ENCODE data around the gene CAPN15. TPM values are rescaled to one million over a fixed set of nuclear protein-coding genes. Genes with fewer than 3 reads are reported as not detected.

Gene CAPN15
- polyA plus RNA-seq, 1 of the 3 experiments (the other 2 are of a cell fraction): 22.9 TPM

DNA sequence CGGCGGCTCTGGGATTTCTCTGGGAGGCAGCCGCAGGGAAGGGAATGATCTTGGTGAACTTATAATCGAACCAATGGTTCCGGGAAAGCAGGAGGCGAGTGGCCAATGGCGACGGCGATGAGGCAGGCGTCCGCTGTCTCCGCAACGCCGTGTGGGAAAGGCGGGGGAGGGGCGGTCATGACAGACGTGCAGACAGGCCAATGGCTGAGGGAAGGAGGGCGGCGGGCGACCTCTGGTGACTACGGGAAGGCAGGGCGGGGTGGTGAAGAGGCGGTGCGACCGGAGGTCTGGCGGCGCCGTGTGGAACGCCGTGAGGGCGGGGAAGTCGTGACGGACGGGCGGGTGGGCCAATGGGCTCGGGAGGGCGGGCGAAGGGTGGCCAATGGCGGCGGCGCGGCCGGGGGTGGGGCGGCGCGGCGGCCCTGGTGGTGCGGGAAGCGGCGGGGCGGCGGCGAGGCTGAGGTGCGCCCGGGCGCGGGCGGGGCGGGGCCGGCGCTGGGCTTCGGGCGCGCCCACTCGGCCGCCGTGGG, 62.2 kb downstream of the CAPN15 start, which contains the start of gene RAB40C:
Gene RAB40C (plus strand): TSS at position 409 of the 530 bp plus-strand sequence. CDS start 226 bp downstream, outside the sequence.
- ChIA-PET CTCF (interaction anchor here (0.8 to 1.3 kb wide), 6 partner anchors 10 to 58 kb away, joined by 3 to 7 read pairs (median 3); no protein-coding TSS in a partner anchor), POLR2A (interaction anchor here (1.0 kb wide), 1 partner anchor 47 kb away, joined by 4 read pairs; the partner anchor contains the start of gene METTL26)
- Histone ChIP-seq H3K79me2 (ENCODE audit: insufficient read depth) (peaks cover 67% of the 10 kb centered on the region), H3K27me3 (ENCODE audit: insufficient read depth) (no peaks in the 10 kb centered on the region), H3K9me3 (no peaks in the 10 kb centered on the region), H4K20me1 (ENCODE audit: insufficient read depth) (peaks cover 42% of the 10 kb centered on the region), H2AFZ (ENCODE audit: low read depth) (peak within 1 kb of the TSS; percentile 78; the same call in 1 of the 2 replicates), H3K4me1 (ENCODE audit: control insufficient read depth in 1 of 2, insufficient read depth in 2 of 2, low read depth in 1 of 2, low read length in 1 of 2) (peaks cover 21 to 38% of the 10 kb centered on the region in 2 experiments; a peak in 2 of 4 replicates), H3F3A (replicated peaks; ENCODE audit: insufficient read depth) (peaks cover 20% of the 10 kb centered on the region), H3K9me2 (no peaks in the 10 kb centered on the region), H3K36me3 (replicated peaks in 1 of 2; ENCODE audit: control insufficient read depth in 1 of 2, insufficient read depth in 2 of 2, low read length in 1 of 2) (peaks cover 0 to 3% of the 10 kb centered on the region in 2 experiments), H3K27ac (ENCODE audit: low read depth in 2 of 2, low read length in 1 of 2) (peak within 1 kb of the TSS; percentile 90 to 97), H3K4me3 (ENCODE audit: low read depth in 2 of 2, low read length in 1 of 2) (peak within 1 kb of the TSS; percentile 89 to 90), H3K4me2 (peak within 1 kb of the TSS; percentile 100), H3K9ac (peak within 1 kb of the TSS; percentile 90)
- 2% methylated on average over 20 of the region's 67 CpGs for WGBS (ENCODE audit: low lambda C conversion rate)
- TF ChIP-seq POLR2AphosphoS5 (IDR thresholded peaks at IDR 0.05; ENCODE audit: low read depth, low read length) (0 out of 2 replicates have a peak, but pooled peaks have one; percentile 32), CHD2 (IDR thresholded peaks at IDR 0.05; ENCODE audit: low read length, partially characterized antibody) (peak; percentile 96), SIN3A (IDR thresholded peaks at IDR 0.05; ENCODE audit: borderline replicate concordance, low read depth, low read length) (peak; percentile 52; the same call in 1 of the 2 replicates), JUND (IDR thresholded peaks at IDR 0.05) (no peak), YY1 (IDR thresholded peaks at IDR 0.05; ENCODE audit: low read depth) (no peak), TEAD4 (IDR thresholded peaks at IDR 0.05; ENCODE audit: borderline replicate concordance, insufficient read depth) (no peak), RFX5 (IDR thresholded peaks at IDR 0.05; ENCODE audit: low read length) (no peak; the same call in 1 of the 2 replicates), NFIC (IDR thresholded peaks at IDR 0.05; ENCODE audit: borderline replicate concordance) (no peak)
- TF ChIP-seq, protein P1, sequence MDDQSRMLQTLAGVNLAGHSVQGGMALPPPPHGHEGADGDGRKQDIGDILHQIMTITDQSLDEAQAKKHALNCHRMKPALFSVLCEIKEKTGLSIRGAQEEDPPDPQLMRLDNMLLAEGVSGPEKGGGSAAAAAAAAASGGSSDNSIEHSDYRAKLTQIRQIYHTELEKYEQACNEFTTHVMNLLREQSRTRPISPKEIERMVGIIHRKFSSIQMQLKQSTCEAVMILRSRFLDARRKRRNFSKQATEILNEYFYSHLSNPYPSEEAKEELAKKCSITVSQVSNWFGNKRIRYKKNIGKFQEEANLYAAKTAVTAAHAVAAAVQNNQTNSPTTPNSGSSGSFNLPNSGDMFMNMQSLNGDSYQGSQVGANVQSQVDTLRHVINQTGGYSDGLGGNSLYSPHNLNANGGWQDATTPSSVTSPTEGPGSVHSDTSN (IDR thresholded peaks at IDR 0.05): peak; percentile 99; the same call in 1 of the 2 replicates
- TF ChIP-seq, protein P2, sequence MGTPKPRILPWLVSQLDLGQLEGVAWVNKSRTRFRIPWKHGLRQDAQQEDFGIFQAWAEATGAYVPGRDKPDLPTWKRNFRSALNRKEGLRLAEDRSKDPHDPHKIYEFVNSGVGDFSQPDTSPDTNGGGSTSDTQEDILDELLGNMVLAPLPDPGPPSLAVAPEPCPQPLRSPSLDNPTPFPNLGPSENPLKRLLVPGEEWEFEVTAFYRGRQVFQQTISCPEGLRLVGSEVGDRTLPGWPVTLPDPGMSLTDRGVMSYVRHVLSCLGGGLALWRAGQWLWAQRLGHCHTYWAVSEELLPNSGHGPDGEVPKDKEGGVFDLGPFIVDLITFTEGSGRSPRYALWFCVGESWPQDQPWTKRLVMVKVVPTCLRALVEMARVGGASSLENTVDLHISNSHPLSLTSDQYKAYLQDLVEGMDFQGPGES (IDR thresholded peaks at IDR 0.05; ENCODE audit: low read depth, low read length): peak; percentile 78
- DNase-seq: peak; percentile 99

DNA sequence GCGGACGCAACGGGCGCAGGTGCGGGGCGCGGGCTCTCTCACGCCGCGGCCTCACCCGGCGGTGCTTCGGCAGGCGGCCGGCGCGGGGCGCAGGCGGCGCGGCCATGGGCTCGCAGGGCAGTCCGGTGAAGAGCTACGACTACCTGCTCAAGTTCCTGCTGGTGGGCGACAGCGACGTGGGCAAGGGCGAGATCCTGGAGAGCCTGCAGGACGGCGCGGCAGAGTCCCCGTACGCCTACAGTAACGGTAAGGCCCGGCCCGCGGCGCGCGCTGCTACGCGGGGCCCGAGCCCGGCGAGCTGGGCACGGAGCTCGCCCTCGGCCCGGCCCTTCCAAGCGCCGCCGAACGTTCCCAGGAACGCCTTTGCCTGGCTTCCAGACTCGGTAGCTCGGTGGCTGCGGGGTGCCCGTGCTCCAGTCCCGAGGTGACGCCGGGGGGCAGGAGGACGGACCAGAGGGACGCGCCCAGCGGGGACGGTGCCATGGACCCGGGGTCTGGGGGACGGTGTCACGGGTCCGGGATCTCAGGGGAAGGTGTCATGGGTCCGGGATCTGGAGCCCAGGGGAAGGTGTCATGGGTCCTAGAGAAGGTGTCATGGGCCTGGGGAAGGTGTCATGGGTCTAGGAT, 62.8 kb downstream of the CAPN15 start:
- no peaks in the 10 kb centered on the region for H3K9me3 ChIP-seq
- H3K79me2 ChIP-seq (ENCODE audit: insufficient read depth): peaks cover 73% of the 10 kb centered on the region
- POLR2A ChIA-PET: interaction anchor here (1.0 kb wide), 1 partner anchor 46 kb away, joined by 4 read pairs; the partner anchor contains the start of gene METTL26
- WGBS (ENCODE audit: low lambda C conversion rate): 4% methylated on average over 28 of the region's 71 CpGs
- H3K36me3 ChIP-seq (replicated peaks in 1 of 2; ENCODE audit: control insufficient read depth in 1 of 2, insufficient read depth in 2 of 2, low read length in 1 of 2): peaks cover 0 to 3% of the 10 kb centered on the region in 2 experiments
- H3K27ac ChIP-seq (ENCODE audit: low read depth in 2 of 2, low read length in 1 of 2): peak overlapping the region in 1 of 2 experiments; percentile 72; a peak in 2 of 4 replicates
- H3K27me3 ChIP-seq (ENCODE audit: insufficient read depth): no peaks in the 10 kb centered on the region
- H3K4me2 ChIP-seq: peak overlapping the region; percentile 100
- peak; percentile 67 for DNase-seq
- peak overlapping the region; percentile 82 to 89 for H3K4me3 ChIP-seq (ENCODE audit: low read depth in 2 of 2, low read length in 1 of 2)
- H2AFZ ChIP-seq (ENCODE audit: low read depth): no peak overlapping the region
- H4K20me1 ChIP-seq (ENCODE audit: insufficient read depth): peaks cover 45% of the 10 kb centered on the region
- peak overlapping the region; percentile 81 for H3K9ac ChIP-seq
- CTCF ChIA-PET: interaction anchor here (0.8 to 1.3 kb wide), 6 partner anchors 10 to 58 kb away, joined by 3 to 7 read pairs (median 3); no protein-coding TSS in a partner anchor
- TF ChIP-seq, protein P3, sequence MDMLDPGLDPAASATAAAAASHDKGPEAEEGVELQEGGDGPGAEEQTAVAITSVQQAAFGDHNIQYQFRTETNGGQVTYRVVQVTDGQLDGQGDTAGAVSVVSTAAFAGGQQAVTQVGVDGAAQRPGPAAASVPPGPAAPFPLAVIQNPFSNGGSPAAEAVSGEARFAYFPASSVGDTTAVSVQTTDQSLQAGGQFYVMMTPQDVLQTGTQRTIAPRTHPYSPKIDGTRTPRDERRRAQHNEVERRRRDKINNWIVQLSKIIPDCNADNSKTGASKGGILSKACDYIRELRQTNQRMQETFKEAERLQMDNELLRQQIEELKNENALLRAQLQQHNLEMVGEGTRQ (IDR thresholded peaks at IDR 0.05; ENCODE audit: borderline replicate concordance, low read depth, low read length): no peak
- TF ChIP-seq SMC3 (IDR thresholded peaks at IDR 0.05; ENCODE audit: low read depth, low read length): 0 out of 2 replicates have a peak, but pooled peaks have one; percentile 1
- 0 out of 2 replicates have a peak, but pooled peaks have one; percentile 4 for TF ChIP-seq RAD21 (IDR thresholded peaks at IDR 0.05; ENCODE audit: low read length)
- H3K4me1 ChIP-seq (ENCODE audit: control insufficient read depth in 1 of 2, insufficient read depth in 2 of 2, low read depth in 1 of 2, low read length in 1 of 2): peaks cover 21 to 36% of the 10 kb centered on the region in 2 experiments; a peak in 2 of 4 replicates
- H3F3A ChIP-seq (replicated peaks; ENCODE audit: insufficient read depth): peaks cover 20% of the 10 kb centered on the region
- H3K9me2 ChIP-seq: no peaks in the 10 kb centered on the region

Measured in SK-N-SH (cell line).